Panc1 (cell line): ENCODE measurements around the gene RANBP17. TPM values are rescaled to one million over a fixed set of nuclear protein-coding genes. Genes with fewer than 3 reads are reported as not detected.

ENCODE experiments used
- ATAC-seq: fragments of 200-7000 bp; cut with Tn5 transposase; 2 replicates; pipeline ENCODE4 v1.9.1; 2020; ENCODE audit warnings: mild to moderate bottlenecking, moderate library complexity
- BruUV-seq: library from RNA; stranded (reverse); fragments of 400-500 nt; replicated peaks from 2 replicates; lab custom pipeline; 2021; lab: Mats Ljungman, UMichigan
- CTCF ChIA-PET: fragments of 300-600 bp; sonication (Branson Sonifier 250); formaldehyde crosslinking; loops from one replicate; lab custom pipeline; 2022; ENCODE audit warnings: antibody characterized with exemption; lab: Charles Lee
- POLR2A ChIA-PET: fragments of 300-600 bp; sonication (Branson Sonifier 250); formaldehyde crosslinking; loops from one replicate; lab custom pipeline; 2022; ENCODE audit warnings: antibody characterized with exemption; lab: Charles Lee
- DNase-seq: peaks from one replicate; pipeline ENCODE4 v3.0.0-alpha.2; 2010; ENCODE audit warnings: low read depth, low spot score
- H3K27ac ChIP-seq: 2 replicates; pipeline ENCODE4 v1.5.1; 2011; ENCODE audit warnings: mild to moderate bottlenecking, low read length, inconsistent platforms
- H3K27me3 ChIP-seq: fragments of 200-500 bp; sonication (Bioruptor generic); 2 replicates; pipeline ENCODE4 v1.6.0; 2014; ENCODE audit warnings: low read length, inconsistent platforms; ENCODE audit not compliant: control insufficient read depth, insufficient read depth
- H3K36me3 ChIP-seq: fragments of 200-500 bp; sonication (Bioruptor generic); 2 replicates; pipeline ENCODE4 v1.5.1; 2014; ENCODE audit warnings: inconsistent platforms, mild to moderate bottlenecking, low read length, moderate library complexity; ENCODE audit not compliant: control insufficient read depth, insufficient read depth
- H3K4me1 ChIP-seq: 2 replicates; pipeline ENCODE4 v1.5.1; 2011; ENCODE audit warnings: inconsistent platforms, mild to moderate bottlenecking, low read length, moderate library complexity; ENCODE audit not compliant: control insufficient read depth, insufficient read depth
- H3K4me3 ChIP-seq, 2 experiments: 2 replicates each; pipeline ENCODE4 v1.5.1; 2011 to 2012; ENCODE audit warnings: low read depth in 2 of 2, low read length in 2 of 2, mild to moderate bottlenecking in 2 of 2, inconsistent platforms in 1 of 2, moderate library complexity in 1 of 2
- H3K9me3 ChIP-seq: fragments of 200-500 bp; sonication (Bioruptor generic); 2 replicates; pipeline ENCODE4 v1.5.1; 2014; ENCODE audit warnings: low read depth, mild to moderate bottlenecking, inconsistent platforms, low read length, moderate library complexity; ENCODE audit not compliant: control insufficient read depth, insufficient read depth
- CTCF ChIP-seq: fragments of 450-650 bp; IDR thresholded peaks from 2 replicates; pipeline ENCODE4 v1.5.1; 2017; ENCODE audit warnings: mild to moderate bottlenecking
- POLR2AphosphoS5 ChIP-seq: IDR thresholded peaks from 2 replicates; pipeline ENCODE4 v1.6.1; 2012; ENCODE audit warnings: mild to moderate bottlenecking, low read depth, low read length, moderate library complexity
- SIN3A ChIP-seq: IDR thresholded peaks from 2 replicates; pipeline ENCODE4 v1.6.1; 2012; ENCODE audit warnings: low read depth, mild to moderate bottlenecking, low read length, moderate library complexity, borderline replicate concordance; ENCODE audit not compliant: insufficient read depth
- TCF7L2 ChIP-seq: IDR thresholded peaks from 2 replicates; pipeline ENCODE4 v1.6.1; 2011; ENCODE audit warnings: mild to moderate bottlenecking, low read depth, low read length, inconsistent platforms
- in situ Hi-C: cut with HindIII; loops from 2 replicates; pipeline ENCODE4 v1.10.0; 2016; ENCODE audit warnings: low sequenced_read_pairs, low pct_unique_long_range_greater_than_20kb
- intact Hi-C: fragments of 100-400 bp; cut with micrococcal nuclease; formaldehyde crosslinking; loops from one replicate; pipeline ENCODE4 v1.10.0; 2022; ENCODE audit not compliant: unreplicated experiment
- total RNA-seq: library from RNA; stranded (reverse); gene quantifications from one replicate; pipeline ENCODE4 v1.2.1, GENCODE V29; 2021; ENCODE audit not compliant: unreplicated experiment
- TF ChIP-seq, protein P1 (sequence below), 2 experiments: IDR thresholded peaks; 2 replicates each; pipeline ENCODE4 v1.6.1; 2011 to 2012; ENCODE audit warnings: low read depth in 2 of 2, control low read depth in 1 of 2, low read length in 1 of 2, mild to moderate bottlenecking in 1 of 2, moderate library complexity in 1 of 2; ENCODE audit not compliant: insufficient read depth in 1 of 2

RANBP17 gene
- total RNA-seq, 1 experiment from 2014 or later = not detected

- POLR2A ChIA-PET = no interaction called here
- Histone ChIP-seq H3K27me3 (no peaks in the 10 kb centered on the region), H3K4me1 (no peaks in the 10 kb centered on the region), H3K36me3 (peaks cover 3% of the 10 kb centered on the region; the same call in 1 of the 2 replicates), H3K27ac (no peak overlapping the region), H3K4me3 (no peak overlapping the region), H3K9me3 (peaks cover 12% of the 10 kb centered on the region)
- BruUV-seq = no TSS peak
- ATAC-seq (no peak), DNase-seq (no peak)
- TF ChIP-seq, protein P1, sequence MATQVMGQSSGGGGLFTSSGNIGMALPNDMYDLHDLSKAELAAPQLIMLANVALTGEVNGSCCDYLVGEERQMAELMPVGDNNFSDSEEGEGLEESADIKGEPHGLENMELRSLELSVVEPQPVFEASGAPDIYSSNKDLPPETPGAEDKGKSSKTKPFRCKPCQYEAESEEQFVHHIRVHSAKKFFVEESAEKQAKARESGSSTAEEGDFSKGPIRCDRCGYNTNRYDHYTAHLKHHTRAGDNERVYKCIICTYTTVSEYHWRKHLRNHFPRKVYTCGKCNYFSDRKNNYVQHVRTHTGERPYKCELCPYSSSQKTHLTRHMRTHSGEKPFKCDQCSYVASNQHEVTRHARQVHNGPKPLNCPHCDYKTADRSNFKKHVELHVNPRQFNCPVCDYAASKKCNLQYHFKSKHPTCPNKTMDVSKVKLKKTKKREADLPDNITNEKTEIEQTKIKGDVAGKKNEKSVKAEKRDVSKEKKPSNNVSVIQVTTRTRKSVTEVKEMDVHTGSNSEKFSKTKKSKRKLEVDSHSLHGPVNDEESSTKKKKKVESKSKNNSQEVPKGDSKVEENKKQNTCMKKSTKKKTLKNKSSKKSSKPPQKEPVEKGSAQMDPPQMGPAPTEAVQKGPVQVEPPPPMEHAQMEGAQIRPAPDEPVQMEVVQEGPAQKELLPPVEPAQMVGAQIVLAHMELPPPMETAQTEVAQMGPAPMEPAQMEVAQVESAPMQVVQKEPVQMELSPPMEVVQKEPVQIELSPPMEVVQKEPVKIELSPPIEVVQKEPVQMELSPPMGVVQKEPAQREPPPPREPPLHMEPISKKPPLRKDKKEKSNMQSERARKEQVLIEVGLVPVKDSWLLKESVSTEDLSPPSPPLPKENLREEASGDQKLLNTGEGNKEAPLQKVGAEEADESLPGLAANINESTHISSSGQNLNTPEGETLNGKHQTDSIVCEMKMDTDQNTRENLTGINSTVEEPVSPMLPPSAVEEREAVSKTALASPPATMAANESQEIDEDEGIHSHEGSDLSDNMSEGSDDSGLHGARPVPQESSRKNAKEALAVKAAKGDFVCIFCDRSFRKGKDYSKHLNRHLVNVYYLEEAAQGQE (IDR thresholded peaks at IDR 0.05; ENCODE audit: insufficient read depth in 1 of 2, low read depth in 2 of 2, low read length in 1 of 2) = no peak
- no peak for TF ChIP-seq POLR2AphosphoS5
- TF ChIP-seq SIN3A = no peak
- no peak for TF ChIP-seq TCF7L2
- TF ChIP-seq CTCF = no peak
- in situ Hi-C loops = no loop called here
- CTCF ChIA-PET = no interaction called here
- intact Hi-C loops = no loop called here
Measured at GRCh38 chr5:170860415-170860814, 1.4 kb upstream of the RANBP17 start.

- TF ChIP-seq, protein P1 (IDR thresholded peaks at IDR 0.05; ENCODE audit: insufficient read depth in 1 of 2, low read depth in 2 of 2, low read length in 1 of 2) = no peak
- TF ChIP-seq SIN3A (no peak), POLR2AphosphoS5 (no peak), CTCF (no peak), TCF7L2 (no peak)
- Histone ChIP-seq H3K9me3 (peaks cover 12% of the 10 kb centered on the region), H3K4me1 (no peaks in the 10 kb centered on the region), H3K4me3 (no peak overlapping the region), H3K27ac (no peak overlapping the region), H3K36me3 (peaks cover 3% of the 10 kb centered on the region; the same call in 1 of the 2 replicates), H3K27me3 (no peaks in the 10 kb centered on the region)
- ChIA-PET POLR2A (no interaction called here), CTCF (no interaction called here)
- DNase-seq = no peak
- ATAC-seq = no peak
- BruUV-seq = no TSS peak
- in situ Hi-C loops (no loop called here), intact Hi-C loops (no loop called here)
Measured at GRCh38 chr5:170860818-170861666, 776 bp upstream of the RANBP17 start.
